NCI-H82 treated with DMSO at 0.1 percent for 48 hours (cell line): ENCODE data around the gene CCDC69.
"Not testable (repeated sequence)": the region's sequence is repeated elsewhere in the genome, so short reads cannot be mapped to it uniquely, and the experiment has no call there.

Source experiments
- DNase-seq: peaks from one replicate; lab custom pipeline; 2025; ENCODE audit not compliant: unreplicated experiment; lab: John Stamatoyannopoulos, UW

Gene CCDC69

DNA sequence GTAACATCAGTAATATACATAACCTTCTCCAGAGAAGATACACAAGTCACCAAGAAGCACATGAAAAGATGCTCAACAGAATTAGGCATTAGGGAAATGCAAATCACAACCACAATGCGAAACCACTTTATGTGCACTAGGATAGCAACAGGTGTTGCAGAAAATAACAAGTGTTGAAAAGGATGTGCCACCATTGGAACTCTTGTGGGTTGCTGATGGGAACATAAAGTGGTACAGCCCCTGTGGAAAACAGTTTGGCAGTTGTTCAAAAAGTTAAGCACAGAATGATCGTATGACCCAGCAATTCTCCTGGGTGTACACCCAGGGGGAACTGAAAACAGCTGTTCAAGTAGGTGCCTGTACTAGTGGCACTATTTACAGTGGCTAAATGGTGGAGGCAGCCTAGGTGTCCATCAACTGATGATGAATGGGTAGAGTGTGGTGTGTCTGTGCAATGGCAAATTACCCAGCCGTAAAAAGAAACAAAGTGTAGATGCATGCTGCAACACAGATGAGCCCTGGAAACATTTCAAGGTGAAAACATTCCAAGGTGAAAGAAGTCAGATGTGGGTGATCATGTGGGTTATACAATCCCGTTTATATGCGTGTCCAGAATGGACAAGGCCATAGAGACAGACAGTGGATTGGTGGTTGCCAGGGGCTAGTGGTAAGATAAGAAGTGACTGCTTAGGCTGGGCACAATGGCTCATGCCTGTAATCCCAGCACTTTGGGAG is 27.2 kb downstream of the CCDC69 start:
- no peak for DNase-seq

DNA sequence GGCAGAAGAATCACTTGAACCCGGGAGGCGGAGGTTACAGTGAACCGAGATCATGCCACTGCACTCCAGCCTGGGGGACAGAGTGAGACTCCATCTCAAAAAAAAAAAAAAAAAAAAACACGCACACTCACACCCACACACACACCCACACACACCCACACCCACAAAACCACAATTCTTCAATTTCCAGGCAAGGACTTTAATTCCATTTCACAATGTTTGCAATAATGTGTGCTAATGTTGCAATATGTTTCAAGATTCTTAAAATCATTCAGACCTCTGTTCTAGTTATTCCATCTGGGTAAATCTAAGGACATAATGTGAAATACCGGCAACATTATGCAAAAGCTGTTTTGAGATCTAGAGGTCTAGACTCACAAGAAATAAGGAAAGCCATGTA is 28.3 kb downstream of the CCDC69 start:
- no peak for DNase-seq

DNA sequence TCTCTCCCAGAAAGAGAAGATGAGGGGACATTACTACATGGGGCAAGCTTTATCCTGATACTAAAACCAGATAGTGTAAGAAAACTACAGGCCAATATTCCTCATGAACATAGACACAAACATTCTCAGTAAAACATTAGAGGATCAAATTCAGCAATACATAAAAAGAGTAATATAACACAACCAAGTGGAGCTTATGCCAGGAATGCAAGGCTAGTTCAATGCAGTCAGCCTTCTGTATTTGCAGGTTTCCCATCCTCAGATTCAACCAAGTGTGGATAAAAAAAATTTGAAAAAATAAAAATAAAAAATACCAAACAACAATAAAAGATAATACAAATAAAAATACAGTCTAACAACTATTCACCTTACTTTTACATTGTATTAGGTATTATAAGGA is 31.3 kb downstream of the CCDC69 start:
- no peak for DNase-seq

DNA sequence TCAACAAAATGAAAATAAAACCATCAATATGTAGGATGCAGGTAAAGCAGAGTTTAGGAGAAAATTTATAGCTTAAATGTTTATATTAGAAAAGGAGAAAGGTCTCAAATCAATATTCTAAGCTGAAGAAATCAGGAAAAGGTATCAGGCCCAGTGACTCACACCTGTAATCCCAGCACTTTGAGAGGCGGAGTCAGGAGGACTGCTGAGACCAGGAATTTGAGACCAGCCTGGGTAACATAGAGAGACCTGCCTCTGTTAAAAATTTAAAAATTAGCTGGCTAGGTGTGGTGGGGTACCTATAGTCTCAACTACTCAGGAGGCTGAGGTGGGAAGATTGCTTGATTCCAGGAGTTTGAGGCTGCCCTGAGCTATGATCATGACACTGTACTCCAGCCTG is 32.2 kb downstream of the CCDC69 start:
- no peak for DNase-seq

DNA sequence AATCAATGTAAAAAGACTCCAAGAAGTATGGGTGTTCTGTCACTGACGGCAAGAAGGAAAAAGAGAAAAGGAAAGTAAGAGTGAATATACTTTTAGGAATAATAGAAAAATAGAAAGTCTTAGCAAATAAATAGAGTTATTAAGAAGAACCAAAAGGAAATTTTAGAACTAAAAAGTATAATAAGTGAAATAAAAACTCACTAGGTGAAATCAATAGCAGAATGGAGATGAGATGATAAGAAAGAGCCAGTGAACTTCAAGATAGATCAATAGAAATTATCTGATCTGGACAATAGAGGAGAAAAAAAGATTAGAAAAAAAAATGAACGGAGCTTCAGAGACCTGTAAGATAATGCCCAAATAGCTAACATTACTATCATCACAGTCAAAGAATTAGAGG is 34.7 kb downstream of the CCDC69 start:
- DNase-seq, result no peak

DNA sequence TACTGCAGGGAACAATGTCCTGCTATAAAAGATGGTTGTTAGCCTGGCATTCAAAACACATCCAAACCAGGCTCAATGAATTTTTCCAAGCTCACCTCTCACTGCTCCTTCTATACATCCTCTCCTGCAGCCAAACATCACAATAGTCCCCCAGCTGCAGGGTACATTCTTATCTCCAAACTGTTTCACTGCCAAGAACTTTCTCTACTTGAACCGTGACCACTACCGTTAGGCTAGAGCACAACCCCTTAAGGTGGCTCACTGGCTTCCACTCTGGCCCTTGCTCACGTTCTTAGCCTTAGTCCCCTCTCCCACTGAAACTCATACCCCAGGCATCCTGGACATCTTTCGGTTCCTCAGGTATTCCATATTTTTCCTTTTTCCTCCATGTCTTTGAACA is 37.4 kb downstream of the CCDC69 start:
- DNase-seq, result no peak

DNA sequence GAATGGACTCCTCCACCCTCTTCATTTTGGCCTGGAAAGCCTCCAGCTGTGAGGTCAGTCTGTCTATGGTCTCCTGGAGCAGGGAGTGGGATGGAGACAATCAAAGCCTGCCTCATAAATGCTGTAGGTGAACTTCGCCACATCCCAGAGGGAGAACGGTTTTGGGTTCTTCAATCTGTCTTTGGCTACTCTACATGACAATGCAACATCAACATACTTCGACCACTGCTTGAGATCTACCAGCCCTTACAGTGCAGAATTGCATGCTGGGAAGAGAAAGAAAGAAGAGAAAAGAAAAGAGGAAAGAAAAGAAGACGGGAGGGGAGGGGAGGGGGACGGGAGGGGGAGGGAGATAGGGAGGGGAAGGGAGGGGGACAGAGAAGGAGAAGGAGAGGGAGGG is 37.8 kb downstream of the CCDC69 start:
- no peak for DNase-seq

DNA sequence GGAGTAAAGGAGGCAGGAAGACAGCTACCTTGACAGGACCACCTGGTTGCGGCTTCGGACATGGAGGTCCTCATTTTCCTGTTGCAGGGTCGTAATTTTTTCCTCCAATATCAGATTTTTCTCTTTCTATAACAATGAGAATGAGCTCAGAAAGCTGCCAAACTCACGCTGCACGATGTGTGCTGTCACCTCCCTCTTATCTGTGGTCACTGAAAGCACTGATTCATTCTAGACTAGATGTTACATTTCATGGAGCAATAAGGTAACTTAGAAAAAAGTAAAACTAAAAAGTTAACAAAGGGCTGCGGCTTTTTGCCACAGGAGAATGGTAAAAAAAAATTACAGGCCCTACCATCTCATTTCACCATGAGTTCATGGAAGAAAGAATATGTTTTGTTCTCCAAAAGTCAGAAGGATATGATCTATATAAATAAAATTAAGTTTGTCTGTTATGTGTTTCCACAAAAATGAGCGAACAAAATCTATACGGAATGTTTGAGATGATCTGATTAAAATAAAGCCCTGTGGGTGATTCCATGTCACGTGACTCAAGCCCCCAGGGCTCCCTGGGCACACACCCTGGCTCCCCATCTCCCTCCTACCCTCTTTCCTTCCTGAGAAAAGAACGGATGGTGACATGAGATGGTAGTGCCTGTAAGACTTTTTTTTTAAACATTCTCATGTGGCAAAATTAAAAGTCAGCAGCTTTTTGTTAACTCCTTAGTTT is 39.4 kb downstream of the CCDC69 start:
- no peak for DNase-seq

DNA sequence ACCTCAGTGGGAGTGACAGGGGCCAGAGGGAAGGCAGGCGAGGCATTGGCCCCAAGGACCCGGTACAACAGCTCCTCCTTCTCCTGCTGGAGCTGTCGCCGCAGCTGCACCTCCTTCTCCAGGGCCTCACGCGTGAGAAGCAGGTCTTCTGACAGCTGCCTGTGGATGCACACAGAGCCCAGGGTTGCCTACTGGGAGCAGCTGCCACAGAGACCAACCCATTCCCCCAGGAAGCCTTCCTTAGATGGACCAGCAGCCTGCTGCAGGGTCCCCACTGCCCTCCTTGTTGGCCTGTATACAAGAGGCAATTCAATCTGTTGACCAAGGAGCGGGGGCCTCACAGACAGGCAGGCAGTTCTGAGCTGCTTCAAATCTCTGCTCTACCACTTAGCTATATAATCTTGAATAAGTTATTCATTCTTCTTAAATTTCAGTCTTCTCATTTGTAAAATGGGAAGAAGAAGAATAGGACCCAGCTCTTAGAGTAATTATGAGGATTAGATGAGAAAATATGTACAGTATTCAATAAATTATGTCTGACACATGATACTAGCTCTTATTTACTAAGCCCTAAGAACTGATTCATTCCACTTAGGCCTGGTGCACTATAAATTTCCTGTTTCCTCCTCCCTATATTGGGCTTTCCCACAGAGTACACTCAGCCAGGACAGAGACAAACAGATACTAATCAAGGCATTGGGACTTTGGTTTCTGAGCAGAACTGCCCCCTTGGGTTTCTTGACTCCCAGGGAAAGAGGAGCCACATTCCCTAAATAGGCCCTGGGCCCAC is 40.2 kb downstream of the CCDC69 start:
- DNase-seq, result no peak

DNA sequence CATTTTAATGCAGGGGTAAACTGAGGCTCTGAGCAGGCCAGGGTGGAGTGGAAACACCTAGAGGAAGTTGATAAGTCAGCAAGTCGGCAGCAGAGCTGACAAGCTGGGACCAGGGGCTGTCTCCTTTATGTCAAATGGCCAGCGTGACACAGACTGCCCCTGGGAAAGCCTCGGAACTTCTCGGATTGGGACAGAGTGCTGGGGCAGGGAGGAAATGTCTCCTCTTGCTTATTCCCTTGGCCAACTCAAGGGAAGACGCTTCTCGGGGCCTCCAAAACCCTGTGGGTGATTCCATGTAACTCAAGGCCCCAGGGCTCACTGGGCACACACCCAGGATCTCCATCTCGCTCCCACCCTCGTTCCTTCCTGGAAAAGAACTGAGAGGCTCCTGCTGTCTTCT is 40.9 kb downstream of the CCDC69 start:
- DNase-seq, result no peak

DNA sequence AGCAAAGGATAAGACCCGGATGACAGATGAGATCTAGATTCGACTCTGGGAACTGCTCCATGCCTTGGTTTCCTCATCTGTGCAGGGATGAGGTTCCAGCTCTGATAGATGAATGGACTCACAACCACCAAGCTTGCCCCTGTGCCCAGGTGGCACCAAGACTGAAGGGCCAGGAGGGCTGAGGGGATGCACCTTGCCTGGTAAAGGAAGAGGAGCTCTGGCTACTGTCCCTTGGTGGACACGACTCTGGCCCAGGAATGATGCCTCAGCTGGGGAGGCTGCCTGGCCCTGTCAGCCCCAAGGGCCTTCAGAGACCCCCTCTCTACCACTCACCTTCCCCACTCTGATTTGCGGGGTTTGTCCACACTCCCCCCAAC is 41.4 kb downstream of the CCDC69 start:
- no peak for DNase-seq

DNA sequence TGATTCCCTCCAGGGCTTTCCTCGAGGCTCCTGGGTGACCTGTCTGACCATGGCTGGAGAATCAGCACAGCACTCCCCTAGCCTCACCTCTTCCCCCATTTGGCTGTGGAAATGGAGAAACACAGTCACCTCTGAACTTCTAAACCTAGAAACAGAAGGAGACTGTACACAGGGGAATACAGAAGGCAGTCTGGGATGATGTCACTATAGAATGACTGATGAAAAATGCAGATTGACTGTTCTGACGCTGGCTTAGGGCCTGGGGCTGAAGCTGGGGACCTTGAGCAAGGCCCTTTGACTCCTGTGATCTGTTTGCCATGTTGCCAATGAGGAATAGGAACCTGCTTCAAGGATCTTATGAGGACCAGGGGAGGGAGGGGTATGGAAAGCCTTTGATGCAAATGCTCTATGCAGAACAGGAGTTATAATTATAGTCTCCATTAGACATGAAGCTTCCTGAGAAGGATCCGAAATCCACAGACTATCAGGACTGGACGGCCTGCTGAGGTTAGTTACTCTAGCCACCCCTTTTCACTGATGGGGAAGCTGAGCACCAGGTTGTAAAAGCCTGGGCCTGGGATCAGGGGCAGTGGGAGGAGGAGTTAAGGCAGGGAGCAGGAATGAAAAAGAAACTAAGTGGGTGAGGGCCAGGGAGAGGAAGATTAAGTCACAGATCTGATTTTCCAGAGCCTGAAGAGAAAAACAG is 41.9 kb downstream of the CCDC69 start:
- DNase-seq, result peak; percentile 29

DNA sequence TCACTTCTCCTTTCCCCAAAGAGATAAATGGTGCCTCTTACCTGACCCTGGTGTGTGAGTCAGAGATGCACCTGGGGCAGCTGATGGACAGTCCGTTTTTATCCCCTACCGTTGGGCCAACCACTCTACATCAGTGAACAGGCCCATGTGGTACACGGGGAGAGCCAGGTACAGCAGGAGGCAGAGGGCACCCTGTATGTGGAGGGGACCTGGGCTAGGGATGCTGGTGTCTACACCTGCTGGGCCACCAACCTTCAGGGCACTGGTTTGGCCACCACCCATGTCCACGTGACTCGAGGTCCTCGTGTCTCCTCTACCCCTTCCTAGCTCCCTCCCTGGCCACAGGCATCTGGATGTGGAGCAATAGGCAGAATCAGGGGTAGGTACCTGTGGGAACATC is 43.6 kb downstream of the CCDC69 start:
- no peak for DNase-seq

DNA sequence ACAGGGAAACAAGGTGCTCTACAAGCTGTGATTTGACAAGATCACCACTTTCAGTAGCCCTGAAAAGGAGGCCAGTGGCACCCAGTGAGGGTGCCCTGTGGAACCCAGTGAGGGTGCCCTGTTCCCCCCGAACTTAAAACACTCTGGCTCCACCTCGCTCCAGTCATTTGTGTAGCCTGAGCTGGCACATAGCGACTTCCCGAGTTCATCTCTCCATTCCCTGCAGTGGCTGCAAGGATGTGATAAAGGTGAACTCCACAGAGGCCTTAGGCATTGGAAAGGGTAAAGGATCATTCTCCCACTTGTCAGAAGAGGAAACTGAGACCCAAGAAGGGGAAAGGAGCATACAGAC is 44.4 kb downstream of the CCDC69 start:
- DNase-seq, result no peak

DNA sequence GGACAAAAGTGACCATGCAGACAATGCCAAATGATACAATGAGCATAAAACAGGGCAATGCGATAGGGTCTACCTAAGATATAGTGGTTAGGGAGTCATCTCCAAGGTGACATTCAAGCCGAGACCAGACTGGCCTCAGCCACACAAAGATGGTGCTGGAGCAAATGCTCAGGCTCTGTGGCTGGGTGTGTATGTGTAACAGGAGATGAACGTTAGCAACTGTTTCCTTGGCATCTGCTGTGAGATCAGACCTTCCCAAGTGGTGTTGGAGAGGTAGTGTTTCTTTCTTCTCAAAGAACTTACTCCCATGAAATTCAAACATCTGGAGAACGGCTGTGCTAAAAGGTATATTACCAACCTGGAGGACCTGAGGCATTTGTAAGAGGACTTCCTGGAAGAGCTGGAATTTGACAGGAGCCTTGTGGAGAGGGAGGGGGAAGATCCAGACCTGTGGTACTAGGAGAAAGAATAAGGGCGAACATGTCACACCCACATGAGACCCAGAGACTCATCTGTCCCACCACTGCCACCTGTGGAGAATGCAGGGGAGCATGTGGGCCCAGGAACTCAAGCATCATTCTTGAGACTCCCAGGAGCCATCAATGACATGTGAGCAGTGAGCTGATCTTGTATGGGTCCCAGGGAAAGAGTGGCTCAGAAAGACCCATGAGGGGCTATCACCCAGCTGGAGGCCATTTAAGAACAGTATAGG is 45.0 kb downstream of the CCDC69 start:
- DNase-seq, result no peak

DNA sequence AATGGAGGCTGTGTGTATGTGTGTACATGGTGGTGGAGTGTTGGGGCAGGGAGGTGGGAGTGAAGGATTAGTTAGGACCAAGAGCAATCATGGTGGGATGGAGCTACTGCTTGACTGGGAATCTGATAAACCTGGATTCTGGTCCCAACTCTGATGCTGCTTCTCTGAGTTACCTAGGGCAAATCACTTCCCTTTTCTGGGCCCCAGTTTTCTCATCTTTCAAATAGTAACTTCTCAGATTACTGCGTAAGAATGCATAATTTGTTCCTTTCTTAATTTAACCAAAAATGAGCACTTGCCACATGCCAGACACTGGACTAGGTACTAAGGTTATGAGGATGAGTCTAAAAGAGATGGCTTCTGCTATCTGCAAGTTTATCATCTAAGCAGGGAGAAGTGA is 45.5 kb downstream of the CCDC69 start:
- DNase-seq, result no peak

DNA sequence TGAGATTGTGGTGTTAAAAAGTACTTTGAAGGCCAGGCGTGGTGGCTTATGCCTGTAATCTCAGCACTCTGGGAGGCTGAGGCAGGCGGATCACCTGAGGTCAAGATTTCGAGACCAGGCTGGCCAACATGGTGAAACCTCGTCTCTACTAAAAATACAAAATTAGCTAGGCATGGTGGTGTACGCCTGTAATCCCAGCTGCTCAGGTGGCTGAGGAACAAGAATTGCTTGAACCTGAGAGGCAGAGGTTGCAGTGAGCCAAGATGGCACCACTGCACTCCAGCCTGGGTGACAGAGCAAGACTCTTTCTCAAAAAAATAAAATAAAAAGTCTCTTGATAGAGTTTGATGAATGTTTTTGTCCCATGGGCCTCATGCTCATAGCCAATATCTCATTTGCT is 47.6 kb downstream of the CCDC69 start:
- DNase-seq, result not testable (repeated sequence)

DNA sequence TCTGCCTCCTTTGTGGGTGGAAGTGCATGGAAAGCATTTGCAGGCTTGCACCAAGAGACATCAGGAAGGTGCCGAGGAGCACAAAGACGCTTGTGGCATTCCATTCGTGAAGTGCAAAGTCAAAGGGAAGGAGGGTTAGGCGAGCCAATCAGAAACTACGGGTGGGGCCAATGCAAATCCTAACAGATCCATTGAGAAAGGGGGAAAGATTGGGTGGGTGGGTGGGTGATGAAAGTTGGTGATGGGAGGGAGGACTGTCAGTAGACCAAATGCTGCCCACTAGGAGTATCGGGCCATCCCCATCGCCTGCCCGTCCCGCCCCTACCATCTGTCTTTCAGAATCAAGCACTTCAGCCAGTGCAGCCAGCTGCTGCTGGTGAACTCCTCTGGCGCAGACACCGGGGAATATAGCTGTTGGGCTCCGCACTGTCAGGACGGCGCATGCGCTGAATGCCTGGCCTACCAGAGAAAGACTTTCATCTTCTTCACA is 49.2 kb downstream of the CCDC69 start:
- DNase-seq, result peak; percentile 93

DNA sequence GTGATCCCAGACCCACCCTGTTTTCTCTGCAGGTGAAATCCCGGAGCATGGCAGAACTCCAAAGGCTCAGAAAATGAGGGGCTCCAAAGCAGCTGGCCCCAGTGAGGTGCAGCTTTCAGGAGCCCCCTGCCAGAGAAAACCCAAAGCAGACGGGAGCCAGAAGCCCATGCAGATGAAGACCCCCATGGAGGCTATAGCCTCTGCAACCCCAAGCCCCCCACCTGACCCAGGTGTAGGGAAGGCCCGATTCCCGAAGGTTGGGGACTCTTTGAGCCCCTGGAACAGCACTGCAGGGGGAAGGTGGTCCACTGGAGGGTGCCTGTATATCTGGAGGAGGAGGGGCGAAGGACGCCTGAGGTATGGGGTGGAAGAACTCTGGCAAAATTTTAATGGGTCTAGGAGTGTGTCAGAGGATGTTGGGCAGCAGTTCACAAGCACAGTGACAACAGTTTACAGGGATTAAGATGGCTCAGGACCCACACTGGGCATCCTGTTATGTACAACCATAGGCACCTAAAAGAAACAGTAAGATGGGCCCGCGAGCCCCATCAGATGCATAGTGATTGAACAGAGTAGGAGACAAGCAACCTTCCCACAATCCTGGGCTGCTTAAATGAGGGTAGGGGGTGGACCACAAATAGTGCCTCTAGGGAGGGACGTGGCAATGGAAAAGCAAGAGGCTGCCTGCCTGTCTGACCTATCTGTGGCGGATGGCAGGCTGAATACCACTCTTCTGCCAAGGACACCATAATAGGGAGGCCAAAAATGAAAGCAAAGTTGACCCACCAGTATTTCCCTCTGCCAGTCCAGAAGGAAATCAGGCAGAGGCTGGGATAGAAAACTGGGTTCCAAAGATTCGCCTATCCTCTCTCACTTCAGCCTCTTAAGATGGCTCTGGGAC is 49.9 kb downstream of the CCDC69 start:
- DNase-seq, result no peak

DNA sequence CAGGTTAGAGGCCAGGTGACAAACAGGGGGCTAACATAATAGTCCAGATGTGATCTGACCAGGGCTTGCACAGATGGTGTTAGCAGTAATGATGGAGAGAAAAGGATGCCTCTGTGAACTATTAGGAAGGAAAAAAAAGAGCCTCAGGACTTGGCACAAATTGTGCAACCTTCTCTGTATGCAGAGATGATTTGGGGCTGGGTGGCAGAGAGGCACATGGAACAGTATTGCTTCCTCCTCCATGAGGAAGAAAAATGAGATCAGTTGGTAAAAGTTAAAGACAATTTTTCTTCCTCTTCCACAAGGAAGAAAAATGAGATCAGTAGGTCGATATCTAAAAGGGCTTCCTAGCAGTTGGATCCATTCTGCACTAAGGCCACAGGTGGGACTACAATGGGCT is 52.4 kb downstream of the CCDC69 start:
- DNase-seq, result no peak
